ENCODE results near the gene LTBP3. TPM values are rescaled to one million over a fixed set of nuclear protein-coding genes. Genes with fewer than 3 reads are reported as not detected.

Gene LTBP3
- polyA plus RNA-seq, 4 donors: 6.5 to 77.6 (median 21.3) TPM

DNA sequence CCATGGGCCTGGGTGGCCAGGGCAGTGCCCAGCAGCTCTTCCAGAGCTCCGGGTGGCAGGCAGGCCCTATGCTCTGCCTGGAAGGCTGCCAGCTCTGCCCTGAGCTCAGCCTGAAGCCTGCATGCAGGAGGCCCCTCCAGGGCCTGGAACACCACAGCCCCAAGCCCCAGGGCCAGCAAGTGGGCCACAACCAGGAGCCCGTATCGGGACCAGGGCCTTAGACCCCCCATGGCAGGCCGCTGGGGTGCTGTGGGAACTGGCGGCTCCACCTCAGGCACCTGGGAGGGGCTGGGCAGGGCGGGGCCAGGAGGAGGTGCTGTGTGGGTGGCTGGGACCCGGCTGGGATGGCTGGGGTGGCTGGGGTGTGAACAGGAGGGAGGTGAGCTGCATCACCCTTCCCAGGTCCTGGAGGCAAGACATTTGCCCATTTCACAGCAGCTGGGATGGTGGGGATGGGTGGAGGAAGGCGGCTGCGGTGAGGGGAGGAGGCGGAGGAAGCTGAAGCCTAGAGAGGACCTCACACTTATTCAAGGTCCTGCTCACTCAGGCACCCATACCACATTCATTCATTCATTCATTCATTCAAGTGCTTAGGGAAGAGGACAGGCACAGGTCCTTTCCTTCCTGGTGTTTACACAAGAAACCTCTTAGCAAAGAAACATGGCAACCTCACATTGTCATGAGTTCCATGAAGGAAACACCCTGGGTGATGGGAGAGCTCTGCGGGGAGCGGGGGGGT is 37.6 kb upstream of the LTBP3 start, which contains the start of gene KCNK7:
TSS of gene KCNK7 (minus strand) at position 258 of the 739 bp plus-strand sequence. CDS start at position 230, 28 bp downstream.
- peaks cover 0 to 13% (median 0%) of the 10 kb centered on the region in 3 donors for H3K27me3 ChIP-seq (ENCODE audit: control insufficient read depth in 3 of 3, insufficient read depth in 3 of 3, low read length in 3 of 3)
- DNase-seq (no peak), FAIRE-seq (no peak)
- no peaks in the 10 kb centered on the region for H3K9me3 ChIP-seq (ENCODE audit: control insufficient read depth in 2 of 2, insufficient read depth in 1 of 2, low read depth in 1 of 2, low read length in 1 of 2)
- H3K27ac ChIP-seq (ENCODE audit: low read depth in 1 of 3, low read length in 2 of 3): no peak within 1 kb of the TSS
- peaks cover 0 to 72% (median 8%) of the 10 kb centered on the region in 3 donors for H3K36me3 ChIP-seq (ENCODE audit: control insufficient read depth in 3 of 3, insufficient read depth in 2 of 3, low read depth in 1 of 3, low read length in 3 of 3)
- peaks cover 0 to 13% (median 2%) of the 10 kb centered on the region in 3 donors for H3K4me1 ChIP-seq (ENCODE audit: control insufficient read depth in 3 of 3, insufficient read depth in 2 of 3, low read depth in 1 of 3, low read length in 2 of 3)
- H3K4me3 ChIP-seq (ENCODE audit: low read depth in 1 of 3, low read length in 3 of 3): no peak within 1 kb of the TSS
- WGBS, 3 donors: 45 to 62% (median 55%) methylated on average over 10 to 12 of the region's 12 CpGs

DNA sequence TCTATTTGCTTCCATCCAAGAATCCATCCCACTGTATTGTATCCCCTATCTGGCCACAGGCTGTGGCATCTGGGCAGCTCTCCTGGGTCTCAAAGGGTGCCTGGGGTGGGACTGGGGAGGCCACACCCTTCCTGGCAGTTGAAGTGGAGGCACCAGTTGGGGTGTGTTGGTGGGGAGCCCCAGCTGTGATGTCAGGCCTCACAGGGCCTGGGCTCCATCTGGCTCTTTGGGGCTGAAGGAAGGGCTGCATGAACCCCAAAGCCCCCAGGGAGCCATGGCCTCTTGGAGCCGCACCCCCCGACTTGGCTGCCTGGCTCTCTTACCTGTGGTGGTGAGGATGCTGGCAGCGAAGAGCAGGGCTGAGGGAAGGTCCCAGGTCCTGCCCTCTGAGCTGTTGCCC is 37.0 kb upstream of the LTBP3 start:
- Histone ChIP-seq H3K4me1 (ENCODE audit: control insufficient read depth in 3 of 3, insufficient read depth in 2 of 3, low read depth in 1 of 3, low read length in 2 of 3) (peaks cover 0 to 13% (median 2%) of the 10 kb centered on the region in 3 donors), H3K36me3 (ENCODE audit: control insufficient read depth in 3 of 3, insufficient read depth in 2 of 3, low read depth in 1 of 3, low read length in 3 of 3) (peaks cover 0 to 72% (median 8%) of the 10 kb centered on the region in 3 donors), H3K27ac (ENCODE audit: low read depth in 1 of 3, low read length in 2 of 3) (no peak overlapping the region), H3K4me3 (ENCODE audit: low read depth in 1 of 3, low read length in 3 of 3) (no peak overlapping the region), H3K9me3 (ENCODE audit: control insufficient read depth in 2 of 2, insufficient read depth in 1 of 2, low read depth in 1 of 2, low read length in 1 of 2) (no peaks in the 10 kb centered on the region), H3K27me3 (ENCODE audit: control insufficient read depth in 3 of 3, insufficient read depth in 3 of 3, low read length in 3 of 3) (peaks cover 0 to 13% (median 0%) of the 10 kb centered on the region in 3 donors)
- WGBS, 3 donors: 57 to 73% (median 66%) methylated on average over 1 to 3 of the region's 3 CpGs
- FAIRE-seq (no peak), DNase-seq (no peak)

DNA sequence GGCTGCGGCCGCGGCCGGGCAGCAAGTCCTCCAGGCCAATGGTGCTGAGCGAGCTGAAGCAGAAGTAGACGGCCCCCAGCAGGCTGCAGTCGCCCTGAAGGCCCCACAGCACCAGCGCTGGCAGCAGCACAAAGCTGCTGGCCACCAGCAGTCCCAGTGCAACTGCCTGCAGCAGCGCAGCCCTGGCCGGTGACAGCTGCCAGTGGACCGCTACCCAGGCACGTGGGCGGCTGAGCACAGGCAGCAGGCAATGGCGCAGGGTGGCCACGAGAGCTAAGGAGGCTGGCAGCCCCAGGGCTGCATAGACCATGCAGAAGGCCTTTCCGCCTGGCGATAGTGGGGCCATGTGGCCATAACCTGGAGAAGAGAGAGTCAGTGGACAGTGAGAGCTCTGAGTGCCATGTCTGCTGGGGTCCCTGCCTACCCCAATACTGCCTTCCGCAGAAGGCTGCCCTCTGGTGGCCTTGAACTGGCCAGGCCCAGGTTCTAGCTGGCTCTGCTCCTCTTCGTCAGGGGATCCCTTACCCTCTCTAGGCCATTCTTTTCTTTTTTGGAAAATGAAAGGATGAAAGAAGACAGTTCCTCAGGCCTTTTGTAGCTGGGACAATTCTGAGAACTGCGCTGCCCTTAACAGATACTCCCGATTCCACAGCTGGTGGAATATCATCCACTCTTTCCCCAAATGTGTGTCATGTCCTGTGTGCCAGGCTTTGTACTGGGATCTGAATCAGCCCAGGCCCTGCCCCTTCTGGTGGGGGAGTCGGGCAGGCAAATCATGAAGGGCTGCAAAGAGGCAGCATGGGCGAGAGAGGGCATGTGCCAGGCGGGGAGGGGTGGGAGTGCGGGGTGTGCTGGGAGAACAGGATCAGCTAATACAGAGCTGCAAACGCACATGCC is 35.6 kb upstream of the LTBP3 start:
- FAIRE-seq: no peak
- Histone ChIP-seq H3K27me3 (ENCODE audit: control insufficient read depth in 3 of 3, insufficient read depth in 3 of 3, low read length in 3 of 3) (peaks cover 0 to 13% (median 0%) of the 10 kb centered on the region in 3 donors), H3K4me1 (ENCODE audit: control insufficient read depth in 3 of 3, insufficient read depth in 2 of 3, low read depth in 1 of 3, low read length in 2 of 3) (peaks cover 0 to 21% (median 2%) of the 10 kb centered on the region in 3 donors), H3K4me3 (ENCODE audit: low read depth in 1 of 3, low read length in 3 of 3) (no peak overlapping the region), H3K36me3 (ENCODE audit: control insufficient read depth in 3 of 3, insufficient read depth in 2 of 3, low read depth in 1 of 3, low read length in 3 of 3) (peaks cover 0 to 72% (median 12%) of the 10 kb centered on the region in 3 donors), H3K27ac (ENCODE audit: low read depth in 1 of 3, low read length in 2 of 3) (no peak overlapping the region), H3K9me3 (ENCODE audit: control insufficient read depth in 2 of 2, insufficient read depth in 1 of 2, low read depth in 1 of 2, low read length in 1 of 2) (no peaks in the 10 kb centered on the region)
- no peak for DNase-seq
- WGBS, 3 donors: 86 to 88% (median 87%) methylated on average over 25 to 26 of the region's 26 CpGs

DNA sequence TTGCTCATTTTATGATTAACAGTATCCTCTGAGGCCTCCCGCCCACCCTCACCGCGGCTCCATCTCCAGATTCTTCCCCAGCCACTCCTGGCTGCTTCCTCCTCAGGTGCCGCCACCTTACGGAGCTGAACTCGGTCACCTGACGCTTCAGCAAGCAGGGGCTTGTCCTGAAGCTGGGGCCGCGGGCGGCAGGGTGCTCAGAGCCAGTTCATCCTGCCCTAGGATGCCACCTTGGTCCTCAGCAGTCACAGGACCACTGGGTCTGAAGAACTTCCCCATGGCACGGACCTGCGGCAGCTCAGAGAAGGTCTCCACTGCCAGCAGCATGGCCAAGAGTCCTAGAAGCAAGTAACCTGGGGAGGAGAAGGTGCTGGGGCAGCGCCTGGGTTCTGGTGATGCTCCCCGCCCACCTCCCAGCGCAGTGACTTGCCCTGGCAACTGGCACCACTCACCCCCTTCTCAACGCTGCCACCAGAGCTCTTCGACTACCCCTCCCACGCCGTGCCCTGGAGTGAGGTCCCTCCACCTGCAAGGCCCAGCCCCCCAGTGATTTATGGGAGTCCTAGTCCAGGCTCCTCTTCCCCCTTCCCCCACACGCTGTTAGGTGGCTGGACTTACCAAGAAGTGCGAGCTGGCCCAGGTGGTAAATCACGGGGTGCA is 34.8 kb upstream of the LTBP3 start:
- Histone ChIP-seq H3K36me3 (ENCODE audit: control insufficient read depth in 3 of 3, insufficient read depth in 2 of 3, low read depth in 1 of 3, low read length in 3 of 3) (peaks cover 0 to 72% (median 7%) of the 10 kb centered on the region in 3 donors), H3K27me3 (ENCODE audit: control insufficient read depth in 3 of 3, insufficient read depth in 3 of 3, low read length in 3 of 3) (peaks cover 0 to 13% (median 0%) of the 10 kb centered on the region in 3 donors), H3K4me3 (ENCODE audit: low read depth in 1 of 3, low read length in 3 of 3) (no peak overlapping the region), H3K4me1 (ENCODE audit: control insufficient read depth in 3 of 3, insufficient read depth in 2 of 3, low read depth in 1 of 3, low read length in 2 of 3) (peaks cover 0 to 28% (median 2%) of the 10 kb centered on the region in 3 donors), H3K9me3 (ENCODE audit: control insufficient read depth in 2 of 2, insufficient read depth in 1 of 2, low read depth in 1 of 2, low read length in 1 of 2) (no peaks in the 10 kb centered on the region), H3K27ac (ENCODE audit: low read depth in 1 of 3, low read length in 2 of 3) (no peak overlapping the region)
- 60 to 76% (median 71%) methylated on average over 22 of the region's 22 CpGs for WGBS, 3 donors
- DNase-seq (no peak), FAIRE-seq (no peak)

DNA sequence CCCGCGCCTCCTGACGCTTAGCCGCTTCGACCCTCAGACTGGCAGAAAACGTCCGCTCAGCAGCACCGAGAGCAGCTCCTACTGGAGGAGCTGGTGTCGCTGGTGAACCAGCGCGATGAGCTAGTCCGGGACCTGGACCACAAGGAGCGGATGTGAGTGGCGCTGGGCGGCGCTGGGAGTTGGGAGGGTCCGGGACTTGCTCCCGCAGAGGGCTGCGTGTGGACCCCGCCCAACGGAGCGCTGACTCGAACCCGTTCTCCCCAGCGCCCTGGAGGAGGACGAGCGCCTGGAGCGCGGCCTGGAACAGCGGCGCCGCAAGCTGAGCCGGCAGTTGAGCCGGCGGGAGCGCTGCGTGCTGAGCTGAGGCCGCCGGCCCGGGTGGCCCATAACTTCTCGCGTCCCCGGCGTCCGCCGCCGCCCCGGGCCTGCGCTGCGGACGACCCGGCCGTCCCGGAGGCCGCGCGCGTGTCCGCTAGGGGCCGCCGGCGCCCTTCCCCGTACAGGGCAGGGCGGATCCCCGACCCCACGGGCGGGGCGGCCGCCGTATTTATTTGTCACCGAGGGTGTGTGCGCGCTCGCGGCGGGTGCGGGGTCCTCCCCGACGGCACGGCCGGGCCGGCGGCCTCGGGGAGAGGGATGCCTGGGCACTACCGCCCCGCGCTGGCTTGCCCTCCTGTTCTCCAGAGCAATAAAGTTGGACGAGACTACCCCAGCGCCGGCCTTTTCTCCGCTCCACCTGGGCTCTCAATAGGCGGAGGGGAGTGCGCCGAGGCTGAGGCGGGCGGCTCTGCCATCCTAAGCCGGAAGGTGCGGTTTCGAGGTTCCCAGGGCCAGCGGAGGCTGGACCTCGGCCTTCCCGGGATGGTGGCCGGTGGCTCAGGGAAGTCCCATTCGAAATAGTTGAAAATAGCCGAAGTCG is 34.0 kb upstream of the LTBP3 start:
- Histone ChIP-seq H3K4me1 (ENCODE audit: control insufficient read depth in 3 of 3, insufficient read depth in 2 of 3, low read depth in 1 of 3, low read length in 2 of 3) (peaks cover 0 to 33% (median 2%) of the 10 kb centered on the region in 3 donors), H3K27ac (ENCODE audit: low read depth in 1 of 3, low read length in 2 of 3) (peak overlapping the region in 2 of 3 donors; percentile 22 to 68), H3K4me3 (ENCODE audit: low read depth in 1 of 3, low read length in 3 of 3) (peak overlapping the region in 2 of 3 donors; percentile 7 to 13), H3K27me3 (ENCODE audit: control insufficient read depth in 3 of 3, insufficient read depth in 3 of 3, low read length in 3 of 3) (peaks cover 0 to 13% (median 0%) of the 10 kb centered on the region in 3 donors), H3K36me3 (ENCODE audit: control insufficient read depth in 3 of 3, insufficient read depth in 2 of 3, low read depth in 1 of 3, low read length in 3 of 3) (peaks cover 0 to 73% (median 6%) of the 10 kb centered on the region in 3 donors), H3K9me3 (ENCODE audit: control insufficient read depth in 2 of 2, insufficient read depth in 1 of 2, low read depth in 1 of 2, low read length in 1 of 2) (no peaks in the 10 kb centered on the region)
- FAIRE-seq (no peak), DNase-seq (peak; percentile 43 to 75)
- 27 to 39% (median 37%) methylated on average over 71 to 106 of the region's 106 CpGs for WGBS, 3 donors

DNA sequence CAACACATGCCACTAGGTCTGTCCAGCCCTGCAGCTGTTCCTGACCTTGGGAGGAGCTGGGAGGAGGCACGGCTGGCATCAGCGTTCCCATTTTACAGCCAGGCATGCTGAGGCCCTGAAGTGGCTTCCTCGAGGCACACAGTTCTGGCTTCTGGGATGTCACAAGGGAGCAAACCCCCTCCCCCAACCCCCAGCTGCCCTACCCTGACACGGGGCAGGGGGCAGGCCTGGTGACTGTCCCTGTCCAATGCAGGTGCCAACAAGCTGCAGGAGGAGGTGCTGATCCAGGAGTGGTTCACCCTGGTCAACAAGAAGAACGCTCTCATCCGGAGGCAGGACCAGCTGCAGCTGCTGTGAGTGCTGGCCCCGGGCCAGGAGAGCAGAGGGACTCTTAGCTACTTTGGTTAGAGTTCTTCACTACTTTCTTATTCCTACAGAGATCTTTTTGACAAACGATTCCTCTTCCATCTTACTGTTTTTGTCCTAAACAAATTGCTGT is 32.1 kb upstream of the LTBP3 start:
- DNase-seq: no peak
- peak overlapping the region in 1 of 3 donors; percentile 8 for H3K27ac ChIP-seq (ENCODE audit: low read depth in 1 of 3, low read length in 2 of 3)

DNA sequence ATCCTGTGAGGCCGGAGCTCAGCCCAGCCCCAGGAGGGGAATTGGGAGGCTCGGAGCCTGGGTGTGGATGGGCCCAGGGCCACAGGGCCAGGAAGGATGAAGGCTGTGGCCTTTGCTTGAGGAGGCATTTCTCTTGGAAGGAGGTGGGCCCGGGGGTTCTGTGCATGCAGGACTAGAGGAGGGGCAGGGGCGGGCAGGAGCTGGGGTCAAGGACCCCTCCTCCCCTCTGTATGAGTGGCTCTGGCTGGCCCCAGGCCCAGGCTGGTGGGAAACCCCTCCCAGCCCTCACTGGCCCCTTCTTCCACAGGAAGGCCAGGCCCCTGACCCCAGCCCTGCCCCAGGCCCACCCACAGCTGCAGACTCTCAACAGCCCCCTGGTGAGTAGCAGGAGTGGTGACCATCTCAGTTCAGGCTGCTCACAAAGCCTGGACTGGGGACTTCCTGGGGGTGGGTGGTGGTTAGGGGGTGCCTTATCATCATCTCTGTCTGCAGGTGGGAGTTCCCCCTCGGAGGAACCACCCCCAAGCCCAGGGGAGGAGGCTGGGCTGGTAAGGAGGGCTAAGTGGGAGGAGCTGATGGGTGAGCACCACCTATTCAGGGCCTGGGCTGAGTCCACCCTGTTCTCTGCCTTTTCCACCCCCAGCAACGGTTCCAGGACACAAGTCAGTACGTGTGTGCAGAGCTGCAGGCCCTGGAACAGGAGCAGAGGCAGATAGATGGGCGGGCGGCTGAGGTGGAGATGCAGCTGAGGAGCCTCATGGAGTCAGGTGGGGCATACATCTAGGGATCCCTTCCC is 31.5 kb upstream of the LTBP3 start:
- H3K4me1 ChIP-seq (ENCODE audit: control insufficient read depth in 3 of 3, insufficient read depth in 2 of 3, low read depth in 1 of 3, low read length in 2 of 3): peaks cover 0 to 37% (median 0%) of the 10 kb centered on the region in 3 donors
- H3K27ac ChIP-seq (ENCODE audit: low read depth in 1 of 3, low read length in 2 of 3): peak overlapping the region in 1 of 3 donors; percentile 8
- H3K9me3 ChIP-seq (ENCODE audit: control insufficient read depth in 2 of 2, insufficient read depth in 1 of 2, low read depth in 1 of 2, low read length in 1 of 2): no peaks in the 10 kb centered on the region
- DNase-seq (no peak), FAIRE-seq (no peak)
- H3K27me3 ChIP-seq (ENCODE audit: control insufficient read depth in 3 of 3, insufficient read depth in 3 of 3, low read length in 3 of 3): peaks cover 0 to 23% (median 0%) of the 10 kb centered on the region in 3 donors
- 72 to 80% (median 73%) methylated on average over 9 of the region's 9 CpGs for WGBS, 3 donors
- H3K4me3 ChIP-seq (ENCODE audit: low read depth in 1 of 3, low read length in 3 of 3): no peak overlapping the region
- peaks cover 0 to 77% (median 6%) of the 10 kb centered on the region in 3 donors for H3K36me3 ChIP-seq (ENCODE audit: control insufficient read depth in 3 of 3, insufficient read depth in 2 of 3, low read depth in 1 of 3, low read length in 3 of 3)

More for the DNA sequence above, 32.1 kb upstream of the LTBP3 start:
- Histone ChIP-seq H3K9me3 (ENCODE audit: control insufficient read depth in 2 of 2, insufficient read depth in 1 of 2, low read depth in 1 of 2, low read length in 1 of 2) (no peaks in the 10 kb centered on the region), H3K4me1 (ENCODE audit: control insufficient read depth in 3 of 3, insufficient read depth in 2 of 3, low read depth in 1 of 3, low read length in 2 of 3) (peaks cover 0 to 36% (median 0%) of the 10 kb centered on the region in 3 donors), H3K27me3 (ENCODE audit: control insufficient read depth in 3 of 3, insufficient read depth in 3 of 3, low read length in 3 of 3) (peaks cover 0 to 19% (median 0%) of the 10 kb centered on the region in 3 donors), H3K4me3 (ENCODE audit: low read depth in 1 of 3, low read length in 3 of 3) (no peak overlapping the region), H3K36me3 (ENCODE audit: control insufficient read depth in 3 of 3, insufficient read depth in 2 of 3, low read depth in 1 of 3, low read length in 3 of 3) (peaks cover 0 to 80% (median 6%) of the 10 kb centered on the region in 3 donors)
- WGBS, 3 donors: 49 to 60% (median 50%) methylated on average over 8 of the region's 8 CpGs
- FAIRE-seq: no peak

All from small intestine (tissue), 7 donors.